SK-N-MC (cell line): Measurements from ENCODE around the gene SARDH.

Experiments used
- DNase-seq: peaks from one replicate; pipeline ENCODE4 v3.0.0-alpha.2; 2011; ENCODE audit warnings: low read depth, low spot score
- H3K27ac ChIP-seq: fragments of 200-600 bp; sonication (generic); 2 replicates; pipeline ENCODE4 v1.5.1; 2016; ENCODE audit warnings: mixed run types
- H3K36me3 ChIP-seq: fragments of 200-600 bp; sonication (generic); 2 replicates; pipeline ENCODE4 v1.6.1; 2017; ENCODE audit warnings: antibody characterized with exemption, low read length, mixed read lengths; ENCODE audit not compliant: insufficient read depth
- H3K4me3 ChIP-seq: fragments of 200-600 bp; sonication (generic); 2 replicates; pipeline ENCODE4 v1.5.1; 2016
- H3K9ac ChIP-seq: fragments of 200-600 bp; sonication (generic); 2 replicates; pipeline ENCODE4 v1.8.0; 2017; ENCODE audit warnings: mixed run types, mixed read lengths; ENCODE audit not compliant: insufficient read length
- H3K9me3 ChIP-seq: fragments of 200-600 bp; sonication (generic); 2 replicates; pipeline ENCODE4 v1.6.1; 2017; ENCODE audit warnings: low read depth, mild to moderate bottlenecking, antibody characterized with exemption, low read length, moderate library complexity, mixed read lengths
- EZH2 ChIP-seq: fragments of 200-600 bp; sonication (generic); IDR thresholded peaks from one replicate; pipeline ENCODE4 v1.6.1; 2017; ENCODE audit warnings: antibody characterized with exemption
- FOXP2 ChIP-seq: optimal IDR thresholded peaks from 2 replicates; pipeline ENCODE3; 2011; ENCODE audit warnings: mild to moderate bottlenecking, moderate library complexity; ENCODE audit not compliant: insufficient read depth; ENCODE audit errors: extremely low read length, control extremely low read depth
- POLR2AphosphoS5 ChIP-seq: IDR thresholded peaks from 2 replicates; pipeline ENCODE4 v1.6.1; 2012; ENCODE audit warnings: mild to moderate bottlenecking, low read depth, low read length, borderline replicate concordance

SARDH gene

GRCh38 chr9:133709015-133709611 lies 29.0 kb downstream of the SARDH start:
- no peaks in the 10 kb centered on the region for H3K36me3 ChIP-seq
- H3K9me3 ChIP-seq, result no peaks in the 10 kb centered on the region
- H3K9ac ChIP-seq, result no peak overlapping the region
- DNase-seq, result no peak
- H3K27ac ChIP-seq, result no peak overlapping the region
- TF ChIP-seq EZH2 (no peak), POLR2AphosphoS5 (no peak), FOXP2 (no peak)
- no peak overlapping the region for H3K4me3 ChIP-seq

GRCh38 chr9:133708246-133709014 lies 29.7 kb downstream of the SARDH start:
- Histone ChIP-seq H3K9me3 (no peaks in the 10 kb centered on the region), H3K4me3 (no peak overlapping the region), H3K36me3 (no peaks in the 10 kb centered on the region), H3K27ac (no peak overlapping the region), H3K9ac (no peak overlapping the region)
- TF ChIP-seq FOXP2, result no peak
- no peak for DNase-seq

GRCh38 chr9:133707763-133708245 lies 30.3 kb downstream of the SARDH start:
- no peak overlapping the region for H3K27ac ChIP-seq
- H3K9ac ChIP-seq, result no peak overlapping the region
- DNase-seq, result no peak
- TF ChIP-seq FOXP2 (no peak), EZH2 (no peak), POLR2AphosphoS5 (no peak)
- no peaks in the 10 kb centered on the region for H3K9me3 ChIP-seq
- no peak overlapping the region for H3K4me3 ChIP-seq
- no peaks in the 10 kb centered on the region for H3K36me3 ChIP-seq

GRCh38 chr9:133707065-133707762 lies 30.9 kb downstream of the SARDH start:
- H3K4me3 ChIP-seq, result peak overlapping the region; percentile 7; the same call in 1 of the 2 replicates
- DNase-seq, result peak; percentile 24
- TF ChIP-seq EZH2, result no peak
- TF ChIP-seq FOXP2, result peak; percentile 45
- TF ChIP-seq POLR2AphosphoS5, result no peak
- H3K36me3 ChIP-seq, result no peaks in the 10 kb centered on the region
- H3K27ac ChIP-seq, result 0 out of 2 replicates have a peak overlapping the region, but pooled peaks have one; percentile 11
- no peaks in the 10 kb centered on the region for H3K9me3 ChIP-seq
- H3K9ac ChIP-seq, result no peak overlapping the region

GRCh38 chr9:133706307-133707050 lies 31.7 kb downstream of the SARDH start:
- Histone ChIP-seq H3K4me3 (no peak overlapping the region), H3K9me3 (no peaks in the 10 kb centered on the region), H3K9ac (no peak overlapping the region), H3K27ac (no peak overlapping the region), H3K36me3 (no peaks in the 10 kb centered on the region)
- TF ChIP-seq POLR2AphosphoS5 (no peak), EZH2 (no peak), FOXP2 (no peak)
- no peak for DNase-seq

GRCh38 chr9:133705576-133705975 lies 32.6 kb downstream of the SARDH start:
- no peak overlapping the region for H3K27ac ChIP-seq
- no peak for TF ChIP-seq POLR2AphosphoS5
- no peak for TF ChIP-seq EZH2
- no peak for TF ChIP-seq FOXP2
- no peak for DNase-seq

GRCh38 chr9:133704711-133705181 lies 33.4 kb downstream of the SARDH start:
- DNase-seq, result no peak
- H3K4me3 ChIP-seq, result no peak overlapping the region
- H3K9me3 ChIP-seq, result no peaks in the 10 kb centered on the region
- no peak overlapping the region for H3K27ac ChIP-seq
- no peaks in the 10 kb centered on the region for H3K36me3 ChIP-seq
- TF ChIP-seq FOXP2 (no peak), EZH2 (no peak), POLR2AphosphoS5 (no peak)
- no peak overlapping the region for H3K9ac ChIP-seq

More at GRCh38 chr9:133705576-133705975, 32.6 kb downstream of the SARDH start:
- H3K36me3 ChIP-seq, result no peaks in the 10 kb centered on the region
- no peaks in the 10 kb centered on the region for H3K9me3 ChIP-seq
- no peak overlapping the region for H3K4me3 ChIP-seq
- H3K9ac ChIP-seq, result no peak overlapping the region
